H1 (cell line): Measurements from ENCODE around the gene SS18L1. TPM values are rescaled to one million over a fixed set of nuclear protein-coding genes. Genes with fewer than 3 reads are reported as not detected.

Experiments
- ATF3 ChIP-seq: IDR thresholded peaks from 2 replicates; pipeline ENCODE4 v1.6.1; 2011; ENCODE audit warnings: low read depth, mild to moderate bottlenecking, low read length; ENCODE audit not compliant: insufficient read depth
- BCL11A ChIP-seq, 2 experiments: IDR thresholded peaks; one replicate each; pipeline ENCODE4 v1.6.1; 2011; ENCODE audit warnings: low read depth in 2 of 2, low read length in 2 of 2, mild to moderate bottlenecking in 2 of 2
- CBX8 ChIP-seq: fragments of 300-800, 300-1000 bp; sonication (generic); IDR thresholded peaks from 2 replicates; pipeline ENCODE4 v1.7.1; 2016; ENCODE audit warnings: low read depth, low read length, borderline replicate concordance
- CTCF ChIP-seq, 3 experiments: IDR thresholded peaks; 1 replicate in 2 of 3; 2 replicates in 1 of 3; pipeline versions ENCODE4 v1.5.1 to v1.6.1; 2011; ENCODE audit warnings: low read length in 3 of 3, mild to moderate bottlenecking in 3 of 3, inconsistent platforms in 2 of 3, low read depth in 1 of 3, moderate library complexity in 1 of 3; ENCODE audit not compliant: insufficient read depth in 1 of 3; ENCODE audit errors: control extremely low read depth in 1 of 3
- EGR1 ChIP-seq: IDR thresholded peaks from 2 replicates; pipeline ENCODE4 v1.6.1; 2011; ENCODE audit warnings: low read depth, low read length, borderline replicate concordance
- EP300 ChIP-seq, 2 experiments: IDR thresholded peaks; 1 replicate in 1 of 2; 2 replicates in 1 of 2; pipeline ENCODE4 v1.6.1; 2011 to 2012; ENCODE audit warnings: low read depth in 2 of 2, low read length in 2 of 2, mild to moderate bottlenecking in 2 of 2, borderline replicate concordance in 1 of 2, inconsistent platforms in 1 of 2, moderate library complexity in 1 of 2
- EZH2 ChIP-seq: fragments of 200-600 bp; sonication (generic); IDR thresholded peaks from 2 replicates; pipeline ENCODE4 v1.7.1; 2012; ENCODE audit warnings: low read depth, mild to moderate bottlenecking, moderate library complexity, low read length, inconsistent platforms; ENCODE audit not compliant: severe bottlenecking
- GABPA ChIP-seq: IDR thresholded peaks from 2 replicates; pipeline ENCODE4 v1.6.1; 2011; ENCODE audit warnings: mild to moderate bottlenecking, low read length, moderate library complexity, borderline replicate concordance; ENCODE audit not compliant: insufficient read depth
- JUND ChIP-seq: IDR thresholded peaks from 2 replicates; pipeline ENCODE4 v1.6.1; 2011; ENCODE audit warnings: mild to moderate bottlenecking, improper control_type of control experiment, low read length
- KDM1A ChIP-seq: fragments of 200-600, 300-600 bp; sonication (generic); IDR thresholded peaks from 2 replicates; pipeline ENCODE4 v1.7.1; 2016; ENCODE audit warnings: mild to moderate bottlenecking, low read length, borderline replicate concordance
- KDM4A ChIP-seq: IDR thresholded peaks from one replicate; pipeline ENCODE4 v1.7.1; 2012; ENCODE audit warnings: low read depth, mild to moderate bottlenecking, moderate library complexity, low read length, inconsistent platforms; ENCODE audit not compliant: severe bottlenecking
- MAFK ChIP-seq: IDR thresholded peaks from 2 replicates; pipeline ENCODE4 v1.6.1; 2012; ENCODE audit warnings: low read depth, mild to moderate bottlenecking, improper control_type of control experiment, low read length
- NANOG ChIP-seq: IDR thresholded peaks from 2 replicates; pipeline ENCODE4 v1.6.1; 2011; ENCODE audit warnings: low read length, low read depth, mild to moderate bottlenecking, inconsistent platforms; ENCODE audit not compliant: insufficient read depth, poor library complexity, severe bottlenecking
- SIN3A ChIP-seq, 2 experiments: IDR thresholded peaks in 1 of 2; conservative IDR thresholded peaks in 1 of 2; 2 replicates each; pipeline ENCODE4 v1.6.1; 2011 to 2012; ENCODE audit warnings: low read length in 2 of 2, improper control_type of control experiment in 1 of 2, low read depth in 1 of 2, mild to moderate bottlenecking in 1 of 2
- SP2 ChIP-seq: IDR thresholded peaks from 2 replicates; pipeline ENCODE4 v1.6.1; 2012; ENCODE audit warnings: mild to moderate bottlenecking, low read length, inconsistent platforms
- TAF7 ChIP-seq: optimal IDR thresholded peaks from 2 replicates; pipeline ENCODE3; 2011; ENCODE audit warnings: low read depth, mild to moderate bottlenecking, inconsistent platforms, low read length, moderate library complexity, borderline replicate concordance
- TBP ChIP-seq: IDR thresholded peaks from 2 replicates; pipeline ENCODE4 v1.6.1; 2011; ENCODE audit warnings: low read depth, low read length, improper control_type of control experiment
- ZNF274 ChIP-seq: IDR thresholded peaks from 2 replicates; pipeline ENCODE4 v1.7.0; 2012; ENCODE audit warnings: low read length, borderline replicate concordance; ENCODE audit errors: extremely low read depth
- polyA plus RNA-seq, 7 experiments: library from polyadenylated mRNA; depleted of rRNA in 3 of 7; stranded (reverse) in 5 of 7; unstranded in 2 of 7; fragments of >200 nt in 5 of 7; fragments of 200-250 nt in 2 of 7; gene quantifications; 1 replicate in 5 of 7; 2 replicates in 1 of 7; 4 replicates in 1 of 7; pipeline versions ENCODE4 v1.2.1 to v1.2.3, GENCODE V29; 2011 to 2013; ENCODE audit warnings: missing spikeins in 2 of 7, mixed read lengths in 2 of 7
- total RNA-seq: library from RNA; stranded (reverse); fragmentation: NEBNext Ultra II Directional; extraction: Animal tissue kit (Norgen Biotek cat#: 25700); gene quantifications from 2 replicates; pipeline ENCODE4 v1.2.1, GENCODE V29; 2021

SS18L1 gene
- total and polyA plus RNA-seq, 2 of the 8 experiments (the other 6 are each of a cell fraction or from before 2014, with no cell fraction given), result 28.4 to 29.7 TPM

GRCh38 chr20:62143081-62143956 is at the start of gene SS18L1, which contains the start of gene PSMA7 (continued):
- no peak for TF ChIP-seq EZH2
- peak; percentile 48; the same call in 1 of the 2 replicates for TF ChIP-seq JUND
- TF ChIP-seq TBP, result 0 out of 2 replicates have a peak, but pooled peaks have one; percentile 34
- peak; percentile 18 for TF ChIP-seq KDM4A
- no peak for TF ChIP-seq ATF3
- peak in 1 of 2 experiments; percentile 85; a peak in 1 of 3 replicates for TF ChIP-seq EP300 (IDR thresholded peaks at IDR 0.05; ENCODE audit: borderline replicate concordance in 1 of 2, low read depth in 2 of 2, low read length in 2 of 2)
- peak; percentile 38; the same call in 1 of the 2 replicates for TF ChIP-seq EGR1
- peak; percentile 17; the same call in 1 of the 2 replicates for TF ChIP-seq MAFK
- no peak for TF ChIP-seq BCL11A (IDR thresholded peaks at IDR 0.05; ENCODE audit: low read depth in 2 of 2, low read length in 2 of 2)
- no peak for TF ChIP-seq KDM1A
- TF ChIP-seq SIN3A (conservative IDR thresholded peaks at IDR 0.05 in 1 of 2, IDR thresholded peaks at IDR 0.05 in 1 of 2; ENCODE audit: low read depth in 1 of 2, low read length in 2 of 2), result no peak
- TF ChIP-seq CBX8, result no peak
- TF ChIP-seq TAF7, result peak; percentile 85
- no peak for TF ChIP-seq CTCF (IDR thresholded peaks at IDR 0.05; ENCODE audit: control extremely low read depth in 1 of 3, insufficient read depth in 1 of 3, low read depth in 1 of 3, low read length in 3 of 3)
- TF ChIP-seq GABPA, result peak; percentile 9; the same call in 1 of the 2 replicates
- TF ChIP-seq ZNF274, result no peak
- TF ChIP-seq NANOG, result peak; percentile 12
- TF ChIP-seq SP2, result no peak
